ENCODE measurements around the gene SH3BP5.
A peak's percentile ranks its signal among the peaks of the same experiment; 100 is the strongest.

Gene SH3BP5

GRCh38 chr3:15292765-15293522, 39.4 kb downstream of the SH3BP5 start:
- no peak for DNase-seq

GRCh38 chr3:15291589-15292541, 40.5 kb downstream of the SH3BP5 start:
- peak; percentile 43 for DNase-seq

GRCh38 chr3:15290736-15291135, 41.6 kb downstream of the SH3BP5 start:
- DNase-seq, result no peak

GRCh38 chr3:15289661-15290060, 42.7 kb downstream of the SH3BP5 start:
- DNase-seq, result no peak

- no peak for DNase-seq
Measured at GRCh38 chr3:15288331-15289035, 43.9 kb downstream of the SH3BP5 start.

- no peak for DNase-seq
Measured at GRCh38 chr3:15287565-15288330, 44.6 kb downstream of the SH3BP5 start.

- DNase-seq, result no peak
Measured at GRCh38 chr3:15286022-15286421, 46.4 kb downstream of the SH3BP5 start.

GRCh38 chr3:15284121-15284889, 48.1 kb downstream of the SH3BP5 start:
- no peak for DNase-seq

- no peak for DNase-seq
Measured at GRCh38 chr3:15283702-15284101, 48.7 kb downstream of the SH3BP5 start.

GRCh38 chr3:15281817-15282216, 50.6 kb downstream of the SH3BP5 start:
- DNase-seq, result no peak

- DNase-seq, result no peak
Measured at GRCh38 chr3:15280853-15281532, 51.4 kb downstream of the SH3BP5 start.

- DNase-seq, result no peak
Measured at GRCh38 chr3:15279671-15280402, 52.5 kb downstream of the SH3BP5 start.

GRCh38 chr3:15279205-15279604, 53.2 kb downstream of the SH3BP5 start:
- DNase-seq, result no peak

- DNase-seq, result no peak
Measured at GRCh38 chr3:15277861-15278500, 54.4 kb downstream of the SH3BP5 start.

GRCh38 chr3:15276028-15276724, 56.2 kb downstream of the SH3BP5 start:
- DNase-seq, result no peak

- DNase-seq, result no peak
Measured at GRCh38 chr3:15273227-15273626, 59.2 kb downstream of the SH3BP5 start.

GRCh38 chr3:15272426-15273196, 59.8 kb downstream of the SH3BP5 start:
- DNase-seq, result no peak

- peak; percentile 82 for DNase-seq
Measured at GRCh38 chr3:15271785-15272381, 60.5 kb downstream of the SH3BP5 start.
